Activated B cell treated with CpG ODN at 0.5 μM for 24 hours (primary cell): ENCODE measurements around the gene BCL2A1. TPM values are rescaled to one million over a fixed set of nuclear protein-coding genes. Genes with fewer than 3 reads are reported as not detected.

Experiments used
- ATAC-seq: fragments of 200-7000 bp; cut with Tn5 transposase; one replicate; pipeline ENCODE4 v1.10.0; 2021; ENCODE audit warnings: low read depth, mild to moderate bottlenecking, moderate library complexity
- CTCF ChIA-PET: fragments of 350-600 bp; sonication (Branson Sonifier 250); formaldehyde crosslinking; loops from one replicate; lab custom pipeline; 2021; ENCODE audit warnings: antibody characterized with exemption; lab: Charles Lee
- POLR2A ChIA-PET: fragments of 350-600 bp; sonication (Branson Sonifier 250); formaldehyde crosslinking; loops from one replicate; lab custom pipeline; 2021; ENCODE audit warnings: antibody characterized with exemption; lab: Charles Lee
- DNase-seq: peaks from one replicate; pipeline ENCODE4 v3.0.0; 2022
- H3K27ac Mint-ChIP-seq: one replicate; pipeline ENCODE4 v1.8.0; 2020; ENCODE audit warnings: mixed read lengths
- H3K27me3 Mint-ChIP-seq: one replicate; pipeline ENCODE4 v1.8.0; 2021; ENCODE audit warnings: mixed read lengths
- H3K36me3 Mint-ChIP-seq: one replicate; pipeline ENCODE4 v1.8.0; 2021; ENCODE audit warnings: low read depth, mixed read lengths
- H3K4me1 Mint-ChIP-seq: one replicate; pipeline ENCODE4 v1.8.0; 2021; ENCODE audit warnings: mixed read lengths
- H3K4me3 Mint-ChIP-seq: one replicate; pipeline ENCODE4 v1.8.0; 2020; ENCODE audit warnings: mild to moderate bottlenecking, mixed read lengths
- H3K9me3 Mint-ChIP-seq: one replicate; pipeline ENCODE4 v1.8.0; 2020; ENCODE audit warnings: mixed read lengths
- CTCF ChIP-seq: fragments of 200-600 bp; IDR thresholded peaks from one replicate; pipeline ENCODE4 v1.8.0; 2022; ENCODE audit warnings: antibody characterized with exemption, mild to moderate bottlenecking
- intact Hi-C: fragments of 100-400 bp; cut with micrococcal nuclease; formaldehyde crosslinking; loops from one replicate; pipeline ENCODE4 v1.15.1; 2024
- total RNA-seq: library from RNA; stranded (reverse); gene quantifications from 2 replicates; pipeline ENCODE4 v1.2.3, GENCODE V29; 2022

BCL2A1 gene
- total RNA-seq, 1 donor from 2014 or later: 181 TPM

- intact Hi-C loops: no loop called here
- ChIA-PET POLR2A (interaction anchor here (0.9 to 7.8 kb wide), 7 partner anchors 9 to 91 kb away, joined by 3 to 97 read pairs (median 12); partner anchors contain the start of genes MTHFS and ZFAND6), CTCF (interaction anchor here (1.3 kb wide), 1 partner anchor 21 kb away, joined by 5 read pairs; no protein-coding TSS in a partner anchor)
- no peak for TF ChIP-seq CTCF
- DNase-seq: no peak
- peaks cover 48% of the 10 kb centered on the region for H3K36me3 Mint-ChIP-seq
- no peak for ATAC-seq
- H3K4me3 Mint-ChIP-seq: peak overlapping the region; percentile 85
- H3K27me3 Mint-ChIP-seq: no peaks in the 10 kb centered on the region
- H3K9me3 Mint-ChIP-seq: peaks cover 4% of the 10 kb centered on the region
- peak overlapping the region; percentile 83 for H3K27ac Mint-ChIP-seq
- peaks cover 71% of the 10 kb centered on the region for H3K4me1 Mint-ChIP-seq
Observed at GRCh38 chr15:79969146-79969545, 1.9 kb downstream of the BCL2A1 start.

- Mint-ChIP-seq H3K4me3 (peak overlapping the region; percentile 85), H3K27ac (peak overlapping the region; percentile 91), H3K4me1 (peaks cover 66% of the 10 kb centered on the region), H3K27me3 (no peaks in the 10 kb centered on the region), H3K9me3 (peaks cover 4% of the 10 kb centered on the region), H3K36me3 (peaks cover 57% of the 10 kb centered on the region)
- no peak for TF ChIP-seq CTCF
- ChIA-PET CTCF (interaction anchor here (0.8 to 2.6 kb wide), 3 partner anchors 12 to 58 kb away, joined by 3 to 5 read pairs (median 3); no protein-coding TSS in a partner anchor), POLR2A (interaction anchor here (0.7 to 7.8 kb wide), 9 partner anchors 11 to 71 kb away, joined by 3 to 97 read pairs (median 3); partner anchors contain the start of gene MTHFS)
- DNase-seq (no peak), ATAC-seq (no peak)
- intact Hi-C loops: no loop called here
Observed at GRCh38 chr15:79967298-79968182, 3.5 kb downstream of the BCL2A1 start.

- DNase-seq (no peak), ATAC-seq (no peak)
- Mint-ChIP-seq H3K27me3 (no peaks in the 10 kb centered on the region), H3K4me3 (peak overlapping the region; percentile 85), H3K9me3 (peaks cover 4% of the 10 kb centered on the region), H3K36me3 (peaks cover 64% of the 10 kb centered on the region), H3K4me1 (peaks cover 68% of the 10 kb centered on the region), H3K27ac (peak overlapping the region; percentile 91)
- TF ChIP-seq CTCF: no peak
- CTCF ChIA-PET: interaction anchor here (2.6 kb wide), 1 partner anchor 12 kb away, joined by 5 read pairs; no protein-coding TSS in a partner anchor
- intact Hi-C loops: no loop called here
- POLR2A ChIA-PET: interaction anchor here (0.6 to 7.8 kb wide), 6 partner anchors 11 to 69 kb away, joined by 3 to 97 read pairs (median 4); no protein-coding TSS in a partner anchor
Observed at GRCh38 chr15:79966634-79967297, 4.2 kb downstream of the BCL2A1 start.

- TF ChIP-seq CTCF: no peak
- intact Hi-C loops: no loop called here
- ChIA-PET CTCF (interaction anchor here (2.6 kb wide), 1 partner anchor 13 kb away, joined by 5 read pairs; no protein-coding TSS in a partner anchor), POLR2A (interaction anchor here (0.6 to 7.8 kb wide), 4 partner anchors 12 to 68 kb away, joined by 3 to 97 read pairs (median 4); no protein-coding TSS in a partner anchor)
- Mint-ChIP-seq H3K9me3 (peaks cover 4% of the 10 kb centered on the region), H3K27ac (peak overlapping the region; percentile 91), H3K27me3 (no peaks in the 10 kb centered on the region), H3K4me1 (peaks cover 64% of the 10 kb centered on the region), H3K36me3 (peaks cover 66% of the 10 kb centered on the region), H3K4me3 (peak overlapping the region; percentile 85)
- peak; percentile 22 for ATAC-seq
- no peak for DNase-seq
Observed at GRCh38 chr15:79965846-79966630, 5.0 kb downstream of the BCL2A1 start.
